ENCODE data around the gene ACER3.
"Not testable (repeated sequence)": the region's sequence is repeated elsewhere in the genome, so short reads cannot be mapped to it uniquely, and the experiment has no call there.

ACER3 gene

DNA sequence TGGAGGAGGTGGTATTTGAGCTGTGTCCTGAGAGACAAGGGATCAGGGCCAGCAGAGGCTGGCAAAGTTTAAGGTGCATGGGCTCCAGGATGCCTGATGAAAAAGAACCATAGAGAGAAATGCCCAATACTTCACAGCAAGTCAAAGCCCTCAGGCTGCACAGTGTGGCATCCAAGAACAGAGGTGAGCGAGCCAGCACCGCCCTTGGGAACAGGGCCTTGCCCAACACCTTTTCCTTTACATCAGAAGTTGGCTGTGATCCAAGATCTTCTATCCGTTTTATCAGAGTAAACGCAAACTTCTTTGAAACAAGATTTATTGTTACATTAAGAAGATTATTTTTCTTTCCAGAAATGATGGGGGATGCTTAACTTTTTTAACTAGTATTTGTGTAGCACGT lies 174.9 kb downstream of the ACER3 start:
- Mint-ChIP-seq H3K27me3 (peaks cover 39% of the 10 kb centered on the region), H3K36me3 (ENCODE audit: low read depth) (no peaks in the 10 kb centered on the region), H3K4me1 (ENCODE audit: low read depth) (peaks cover 9% of the 10 kb centered on the region), H3K4me3 (no peak overlapping the region), H3K9me3 (no peaks in the 10 kb centered on the region), H3K27ac (no peak overlapping the region)

DNA sequence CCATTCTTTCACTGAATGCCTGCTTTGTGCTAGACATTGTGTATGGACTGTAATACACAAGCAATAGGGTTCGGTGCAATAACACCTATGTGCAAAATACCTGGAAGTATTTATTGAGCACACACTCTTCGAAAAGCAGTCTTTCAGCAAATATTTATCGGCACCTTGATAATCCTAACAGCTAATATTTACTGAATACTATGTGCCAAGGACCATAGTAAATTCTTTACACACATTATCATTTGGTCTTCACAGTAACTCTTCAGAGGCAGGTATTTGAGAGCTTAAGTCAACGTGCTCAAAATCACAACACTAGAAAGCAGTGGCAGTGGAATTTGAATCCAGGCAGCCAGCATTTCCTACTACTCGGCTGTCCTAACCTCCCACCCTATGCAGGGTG lies 175.7 kb downstream of the ACER3 start:
- H3K27me3 Mint-ChIP-seq: peaks cover 38% of the 10 kb centered on the region
- H3K27ac Mint-ChIP-seq: no peak overlapping the region
- H3K4me1 Mint-ChIP-seq (ENCODE audit: low read depth): peaks cover 9% of the 10 kb centered on the region
- no peaks in the 10 kb centered on the region for H3K9me3 Mint-ChIP-seq
- H3K4me3 Mint-ChIP-seq: no peak overlapping the region
- no peaks in the 10 kb centered on the region for H3K36me3 Mint-ChIP-seq (ENCODE audit: low read depth)

DNA sequence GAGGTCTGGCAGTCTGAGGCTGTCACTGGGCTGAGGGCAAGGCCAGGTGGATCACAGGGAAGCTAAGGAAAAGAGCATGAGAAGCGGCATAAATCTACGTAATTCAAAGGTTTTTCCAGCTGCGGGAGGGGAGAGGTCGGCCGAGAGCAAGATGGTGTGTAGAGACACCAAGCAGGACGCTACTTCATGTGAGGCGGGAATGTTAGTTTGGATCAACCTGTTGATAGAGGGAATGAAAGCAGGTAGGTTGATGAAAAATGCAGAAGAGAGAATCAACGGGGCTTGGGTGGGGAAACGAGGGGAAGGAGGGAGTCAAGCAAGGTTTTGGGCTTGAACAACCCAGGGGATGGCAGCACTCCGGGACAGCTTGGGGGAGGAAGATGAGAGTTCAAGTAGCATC lies 176.3 kb downstream of the ACER3 start:
- peaks cover 37% of the 10 kb centered on the region for H3K27me3 Mint-ChIP-seq
- no peaks in the 10 kb centered on the region for H3K9me3 Mint-ChIP-seq
- H3K27ac Mint-ChIP-seq: no peak overlapping the region
- H3K36me3 Mint-ChIP-seq (ENCODE audit: low read depth): no peaks in the 10 kb centered on the region
- H3K4me1 Mint-ChIP-seq (ENCODE audit: low read depth): peaks cover 9% of the 10 kb centered on the region
- H3K4me3 Mint-ChIP-seq: no peak overlapping the region

DNA sequence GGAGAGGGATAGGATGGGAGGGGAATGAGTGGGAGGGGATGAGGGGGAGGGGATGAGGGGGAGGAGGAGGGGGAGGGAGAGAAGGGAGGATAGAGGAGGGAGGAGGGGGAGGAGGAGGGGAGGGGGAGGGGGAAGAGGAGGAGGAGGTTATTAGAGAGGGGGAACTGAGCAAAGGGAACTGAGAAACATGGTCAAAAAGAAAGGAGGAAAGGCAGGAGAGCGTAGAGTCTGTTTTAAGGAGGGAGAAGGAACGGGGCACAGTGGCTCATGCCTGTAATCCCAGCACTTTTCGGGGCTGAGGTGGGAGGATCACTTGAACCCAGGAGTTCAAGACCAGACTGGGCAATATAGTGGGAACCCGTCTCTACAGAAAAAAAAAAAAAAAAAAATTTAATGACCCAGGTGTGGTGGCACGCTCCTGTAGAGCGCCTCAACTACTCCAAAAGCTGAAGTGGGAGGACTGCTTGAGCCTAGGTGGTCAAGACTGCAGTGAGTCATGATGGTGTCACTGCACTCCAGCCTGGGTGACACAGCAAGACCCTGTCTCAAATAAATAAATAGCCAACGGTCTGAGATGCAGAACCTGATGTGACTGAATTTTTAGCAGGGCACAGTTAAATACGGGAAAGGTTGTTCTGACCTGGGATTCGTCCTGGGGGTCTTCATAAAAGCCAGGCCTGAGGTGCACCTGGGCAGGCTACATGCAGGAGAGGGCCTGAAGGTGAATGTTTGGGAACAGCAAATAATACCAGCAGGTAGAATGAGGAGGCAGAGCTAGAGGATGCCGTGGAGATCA lies 177.5 kb downstream of the ACER3 start:
- H3K9me3 Mint-ChIP-seq: no peaks in the 10 kb centered on the region
- peaks cover 37% of the 10 kb centered on the region for H3K27me3 Mint-ChIP-seq
- peak overlapping the region; percentile 2 for H3K4me3 Mint-ChIP-seq
- peaks cover 9% of the 10 kb centered on the region for H3K4me1 Mint-ChIP-seq (ENCODE audit: low read depth)
- no peak overlapping the region for H3K27ac Mint-ChIP-seq
- H3K36me3 Mint-ChIP-seq (ENCODE audit: low read depth): no peaks in the 10 kb centered on the region

DNA sequence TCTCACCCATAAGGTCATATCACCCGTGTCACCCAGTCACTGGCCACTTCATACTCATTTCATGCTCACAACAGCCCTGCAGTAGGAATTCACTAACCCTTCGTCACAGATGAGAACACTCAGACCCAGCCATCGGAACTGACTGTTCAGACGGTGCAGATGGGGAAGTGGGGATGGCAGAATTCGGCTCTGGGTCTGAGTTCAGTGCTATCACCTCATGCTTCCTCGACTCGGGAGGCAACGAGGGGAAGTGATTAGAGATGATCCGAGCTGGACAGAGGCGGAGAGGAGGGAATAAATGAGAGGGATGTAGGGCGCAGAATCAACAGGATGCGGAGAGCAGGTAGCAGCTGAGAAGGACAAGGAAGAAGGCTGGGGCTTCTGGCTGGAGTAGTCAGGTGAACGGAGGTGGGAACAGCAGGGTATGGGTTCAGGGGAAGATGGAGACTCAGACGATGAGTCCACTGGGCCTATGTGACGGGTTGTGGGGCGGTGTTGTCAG lies 178.2 kb downstream of the ACER3 start:
- Mint-ChIP-seq H3K4me1 (ENCODE audit: low read depth) (peaks cover 9% of the 10 kb centered on the region), H3K4me3 (peak overlapping the region; percentile 2), H3K36me3 (ENCODE audit: low read depth) (no peaks in the 10 kb centered on the region), H3K27me3 (peaks cover 37% of the 10 kb centered on the region), H3K9me3 (no peaks in the 10 kb centered on the region), H3K27ac (no peak overlapping the region)

DNA sequence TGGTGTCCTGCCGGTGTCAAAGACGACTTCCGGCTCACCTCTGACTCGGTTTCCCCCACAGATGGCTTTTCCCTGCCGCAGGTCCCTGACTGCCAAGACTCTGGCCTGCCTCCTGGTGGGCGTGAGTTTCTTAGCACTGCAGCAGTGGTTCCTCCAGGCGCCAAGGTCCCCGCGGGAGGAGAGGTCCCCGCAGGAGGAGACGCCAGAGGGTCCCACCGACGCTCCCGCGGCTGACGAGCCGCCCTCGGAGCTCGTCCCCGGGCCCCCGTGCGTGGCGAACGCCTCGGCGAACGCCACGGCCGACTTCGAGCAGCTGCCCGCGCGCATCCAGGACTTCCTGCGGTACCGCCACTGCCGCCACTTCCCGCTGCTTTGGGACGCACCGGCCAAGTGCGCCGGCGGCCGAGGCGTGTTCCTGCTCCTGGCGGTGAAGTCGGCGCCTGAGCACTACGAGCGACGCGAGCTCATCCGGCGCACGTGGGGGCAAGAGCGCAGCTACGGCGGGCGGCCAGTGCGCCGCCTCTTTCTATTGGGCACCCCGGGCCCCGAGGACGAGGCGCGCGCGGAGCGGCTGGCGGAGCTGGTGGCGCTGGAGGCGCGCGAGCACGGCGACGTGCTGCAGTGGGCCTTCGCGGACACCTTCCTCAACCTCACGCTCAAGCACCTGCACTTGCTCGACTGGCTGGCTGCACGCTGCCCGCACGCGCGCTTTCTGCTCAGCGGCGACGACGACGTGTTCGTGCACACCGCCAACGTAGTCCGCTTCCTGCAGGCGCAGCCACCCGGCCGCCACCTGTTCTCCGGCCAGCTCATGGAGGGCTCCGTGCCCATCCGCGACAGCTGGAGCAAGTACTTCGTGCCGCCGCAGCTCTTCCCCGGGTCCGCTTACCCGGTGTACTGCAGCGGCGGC lies 179.0 kb downstream of the ACER3 start:
- H3K27me3 Mint-ChIP-seq: peaks cover 37% of the 10 kb centered on the region
- peaks cover 9% of the 10 kb centered on the region for H3K4me1 Mint-ChIP-seq (ENCODE audit: low read depth)
- no peak overlapping the region for H3K4me3 Mint-ChIP-seq

DNA sequence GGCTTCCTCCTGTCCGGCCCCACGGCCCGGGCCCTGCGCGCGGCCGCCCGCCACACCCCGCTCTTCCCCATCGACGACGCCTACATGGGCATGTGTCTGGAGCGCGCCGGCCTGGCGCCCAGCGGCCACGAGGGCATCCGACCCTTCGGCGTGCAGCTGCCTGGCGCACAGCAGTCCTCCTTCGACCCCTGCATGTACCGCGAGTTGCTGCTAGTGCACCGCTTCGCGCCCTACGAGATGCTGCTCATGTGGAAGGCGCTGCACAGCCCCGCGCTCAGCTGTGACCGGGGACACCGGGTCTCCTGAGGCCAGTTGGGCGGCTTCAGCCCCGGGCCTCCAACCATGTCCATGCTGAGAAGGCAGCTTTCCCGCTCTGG lies 179.7 kb downstream of the ACER3 start:
- Mint-ChIP-seq H3K4me3 (no peak overlapping the region), H3K4me1 (ENCODE audit: low read depth) (peaks cover 9% of the 10 kb centered on the region), H3K27ac (no peak overlapping the region), H3K9me3 (no peaks in the 10 kb centered on the region), H3K36me3 (ENCODE audit: low read depth) (no peaks in the 10 kb centered on the region), H3K27me3 (peaks cover 41% of the 10 kb centered on the region)

More for the DNA sequence above, 179.0 kb downstream of the ACER3 start:
- no peak overlapping the region for H3K27ac Mint-ChIP-seq
- H3K9me3 Mint-ChIP-seq: no peaks in the 10 kb centered on the region
- H3K36me3 Mint-ChIP-seq (ENCODE audit: low read depth): no peaks in the 10 kb centered on the region

DNA sequence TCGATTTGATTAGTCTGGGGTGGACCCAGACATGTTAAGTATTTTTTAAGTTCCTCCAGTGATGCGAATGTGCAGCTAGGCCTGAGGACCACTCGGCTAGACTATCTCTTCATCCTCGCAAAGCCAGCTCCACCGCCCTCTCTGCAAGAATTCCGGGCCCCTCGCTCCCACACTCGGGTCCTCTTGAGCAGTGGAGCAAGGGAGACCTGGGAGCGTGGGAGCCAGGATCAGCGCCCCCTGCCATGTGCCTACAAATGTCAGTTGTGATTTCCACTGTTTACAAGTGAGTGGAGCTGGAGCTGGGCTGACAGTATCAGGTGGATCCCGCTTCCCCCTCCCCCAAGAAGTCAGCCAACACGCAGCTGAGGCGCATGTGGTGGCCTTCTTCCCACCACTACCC lies 180.2 kb downstream of the ACER3 start:
- peaks cover 42% of the 10 kb centered on the region for H3K27me3 Mint-ChIP-seq
- H3K4me1 Mint-ChIP-seq (ENCODE audit: low read depth): peaks cover 9% of the 10 kb centered on the region
- H3K36me3 Mint-ChIP-seq (ENCODE audit: low read depth): no peaks in the 10 kb centered on the region
- no peak overlapping the region for H3K4me3 Mint-ChIP-seq
- H3K27ac Mint-ChIP-seq: no peak overlapping the region
- no peaks in the 10 kb centered on the region for H3K9me3 Mint-ChIP-seq

DNA sequence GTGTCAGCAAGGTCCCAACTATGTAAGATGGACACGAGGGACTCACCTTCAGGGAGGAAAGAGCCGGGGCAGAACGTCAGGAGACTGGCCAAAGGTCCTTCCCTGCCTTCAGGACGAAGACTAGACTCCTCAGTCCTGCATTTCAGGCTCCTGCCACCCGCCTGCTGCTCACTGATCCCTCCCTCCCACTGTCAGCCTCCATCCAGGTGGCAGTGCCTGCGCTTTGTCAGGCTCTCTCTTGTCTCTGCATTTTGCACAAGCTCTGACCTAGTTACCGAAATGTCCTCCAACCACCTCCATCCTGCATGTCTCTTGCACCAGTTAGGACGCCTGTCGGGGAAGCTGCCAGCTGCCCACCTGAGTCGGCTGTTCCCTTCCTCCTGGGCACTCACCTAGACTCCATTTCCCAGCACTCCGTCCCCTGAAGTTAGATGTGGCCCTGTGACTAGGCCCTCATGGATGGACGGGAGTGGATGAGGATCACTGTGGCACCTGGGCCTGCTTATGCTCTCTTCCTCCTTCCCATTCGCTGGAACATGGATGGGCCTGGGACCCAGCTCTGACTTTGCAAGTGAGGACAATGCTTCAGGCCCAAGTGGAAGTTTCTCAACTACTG lies 181.5 kb downstream of the ACER3 start:
- Mint-ChIP-seq H3K27me3 (peaks cover 32% of the 10 kb centered on the region), H3K9me3 (no peaks in the 10 kb centered on the region), H3K4me1 (ENCODE audit: low read depth) (peaks cover 18% of the 10 kb centered on the region), H3K27ac (no peak overlapping the region), H3K4me3 (no peak overlapping the region), H3K36me3 (ENCODE audit: low read depth) (no peaks in the 10 kb centered on the region)

DNA sequence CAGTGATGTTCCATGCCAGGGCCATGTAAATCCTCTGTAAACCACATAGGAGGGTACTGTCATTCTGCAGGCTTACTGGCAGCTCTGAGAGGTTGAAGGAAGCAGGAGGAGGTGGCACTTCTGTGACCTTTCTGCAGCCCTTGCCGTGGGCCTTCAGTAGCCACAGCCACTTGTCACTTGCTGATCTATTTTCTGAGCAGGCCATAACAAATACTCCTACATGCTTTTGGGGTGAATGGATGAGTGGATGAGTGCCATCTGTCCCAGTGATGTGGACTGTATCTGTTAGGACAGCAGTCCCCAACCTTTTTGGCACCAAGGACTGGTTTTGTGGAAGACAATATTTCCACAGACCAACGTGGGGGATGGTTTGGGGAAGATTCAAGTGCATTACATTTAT lies 183.6 kb downstream of the ACER3 start:
- Mint-ChIP-seq H3K4me3 (no peak overlapping the region), H3K36me3 (ENCODE audit: low read depth) (no peaks in the 10 kb centered on the region), H3K4me1 (ENCODE audit: low read depth) (peaks cover 10% of the 10 kb centered on the region), H3K27me3 (peaks cover 15% of the 10 kb centered on the region), H3K27ac (no peak overlapping the region), H3K9me3 (no peaks in the 10 kb centered on the region)

DNA sequence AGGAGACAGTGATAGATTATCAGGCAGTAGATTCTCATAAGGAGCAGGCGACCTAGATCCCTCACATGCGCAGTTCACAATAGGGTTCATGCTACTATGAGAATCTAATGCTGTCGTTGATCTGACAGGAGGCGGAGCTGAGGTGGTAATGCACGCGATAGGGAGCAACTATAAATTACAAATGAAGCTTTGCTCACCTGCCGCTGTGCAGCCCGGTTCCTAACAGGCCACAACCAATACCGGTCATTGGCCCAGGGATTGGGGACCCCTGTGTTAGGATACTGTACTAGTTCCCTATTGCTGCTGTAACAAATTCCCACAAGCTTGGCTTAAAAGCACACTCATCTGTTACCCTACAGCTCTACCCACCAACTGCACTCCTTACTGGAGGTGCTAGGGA lies 184.2 kb downstream of the ACER3 start:
- Mint-ChIP-seq H3K27ac (no peak overlapping the region), H3K9me3 (no peaks in the 10 kb centered on the region), H3K4me1 (ENCODE audit: low read depth) (peaks cover 10% of the 10 kb centered on the region), H3K4me3 (no peak overlapping the region), H3K27me3 (peaks cover 15% of the 10 kb centered on the region), H3K36me3 (ENCODE audit: low read depth) (no peaks in the 10 kb centered on the region)

DNA sequence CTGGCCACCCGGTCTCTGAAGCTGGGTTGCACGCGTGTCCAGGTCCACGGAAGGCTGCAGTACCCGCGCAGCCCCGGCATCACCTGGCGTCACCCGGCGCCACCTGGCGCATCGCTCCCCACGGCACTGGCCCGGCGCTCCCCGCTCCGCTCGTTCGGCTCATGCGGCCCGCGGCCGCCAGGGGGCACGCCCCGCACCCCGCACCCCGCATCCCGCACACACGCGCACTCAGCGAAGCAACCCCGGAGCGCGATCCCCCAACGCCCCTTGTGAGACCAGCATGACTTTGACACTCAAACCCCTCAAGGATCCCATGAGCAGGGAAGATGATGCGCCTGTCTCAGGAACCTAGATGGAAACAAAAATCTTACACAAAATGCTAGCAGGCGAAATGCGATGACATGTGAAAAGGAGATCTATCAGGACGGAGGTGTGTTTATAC lies 185.4 kb downstream of the ACER3 start:
- peaks cover 8% of the 10 kb centered on the region for H3K27me3 Mint-ChIP-seq
- peaks cover 10% of the 10 kb centered on the region for H3K4me1 Mint-ChIP-seq (ENCODE audit: low read depth)
- H3K9me3 Mint-ChIP-seq: no peaks in the 10 kb centered on the region
- no peak overlapping the region for H3K27ac Mint-ChIP-seq
- no peaks in the 10 kb centered on the region for H3K36me3 Mint-ChIP-seq (ENCODE audit: low read depth)
- no peak overlapping the region for H3K4me3 Mint-ChIP-seq

DNA sequence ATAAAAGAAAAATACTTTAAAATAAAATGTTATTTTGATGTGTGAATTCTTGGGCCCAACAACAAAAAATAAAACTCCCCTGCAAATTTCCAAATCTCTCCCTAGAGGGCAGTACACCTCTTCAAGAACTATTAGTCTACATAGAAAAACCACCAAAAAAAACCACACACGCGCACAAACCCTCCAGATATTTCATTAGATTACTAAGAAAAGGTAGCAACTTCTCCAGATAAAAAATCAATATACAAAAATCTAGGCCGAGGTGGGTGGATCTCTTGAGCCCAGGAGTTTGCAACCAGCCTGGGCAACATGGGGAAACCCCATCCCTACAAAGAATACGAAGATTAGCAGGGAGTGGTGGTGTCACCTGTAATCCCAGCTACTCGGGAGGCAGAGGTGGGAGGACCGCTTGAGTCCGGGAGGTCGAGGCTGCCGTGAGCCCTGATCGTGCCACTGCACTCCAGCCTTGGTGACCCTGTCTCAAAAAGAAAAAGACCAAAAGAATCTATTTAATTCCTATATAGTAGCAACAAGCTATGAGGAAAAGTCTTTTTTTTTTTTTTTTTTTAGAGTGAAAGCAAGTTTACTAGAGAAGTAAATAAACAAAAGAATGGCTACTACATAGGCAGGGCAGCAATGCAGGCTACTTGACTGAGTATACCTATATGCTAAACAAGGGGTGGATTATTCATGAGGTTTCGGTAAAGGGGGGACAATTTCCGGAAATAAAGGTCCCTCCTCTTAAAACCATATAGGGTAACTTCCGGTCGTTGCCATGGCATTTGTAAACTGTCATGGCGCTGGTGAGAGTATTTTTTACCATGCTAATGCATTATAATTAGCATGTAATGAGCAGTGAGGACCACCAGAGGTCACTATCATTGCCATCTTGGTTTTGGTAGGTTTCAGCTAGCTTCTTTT lies 186.5 kb downstream of the ACER3 start:
- peak overlapping the region; percentile 14 for H3K27ac Mint-ChIP-seq
- H3K36me3 Mint-ChIP-seq (ENCODE audit: low read depth): no peaks in the 10 kb centered on the region
- peak overlapping the region; percentile 56 for H3K4me3 Mint-ChIP-seq
- peaks cover 10% of the 10 kb centered on the region for H3K4me1 Mint-ChIP-seq (ENCODE audit: low read depth)
- peaks cover 4% of the 10 kb centered on the region for H3K27me3 Mint-ChIP-seq
- no peaks in the 10 kb centered on the region for H3K9me3 Mint-ChIP-seq

DNA sequence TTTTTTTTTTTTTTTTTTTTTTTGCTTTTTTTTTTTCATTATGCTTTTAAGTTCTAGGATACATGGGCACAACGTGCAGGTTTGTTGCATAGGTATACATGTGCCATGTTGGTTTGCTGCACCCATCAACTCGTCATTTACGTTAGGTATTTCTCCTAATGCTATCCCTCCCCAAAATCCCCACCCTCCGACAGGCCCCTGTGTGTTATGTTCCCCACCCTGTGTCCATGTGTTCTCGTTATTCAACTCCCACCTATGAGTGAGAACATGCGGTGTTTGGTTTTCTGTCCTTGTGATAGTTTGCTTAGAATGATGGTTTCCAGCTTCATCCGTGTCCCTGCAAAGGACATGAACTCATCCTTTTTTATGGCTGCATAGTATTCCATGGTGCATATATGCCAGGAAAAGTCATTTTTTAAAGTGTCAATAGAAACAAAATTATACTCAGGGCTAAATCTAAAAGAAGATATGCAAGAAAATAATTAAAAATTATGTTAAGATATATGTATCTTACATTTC lies 187.3 kb downstream of the ACER3 start:
- H3K36me3 Mint-ChIP-seq (ENCODE audit: low read depth); H3K27ac Mint-ChIP-seq; H3K27me3 Mint-ChIP-seq; H3K4me3 Mint-ChIP-seq; H3K9me3 Mint-ChIP-seq; H3K4me1 Mint-ChIP-seq (ENCODE audit: low read depth): not testable (repeated sequence)
